B cell (primary cell): ENCODE measurements around the gene WDR1.

Experiments used
- EZH2 ChIP-seq: IDR thresholded peaks from 2 replicates; pipeline ENCODE4 v1.6.1; 2012; ENCODE audit warnings: borderline replicate concordance, low read depth, mild to moderate bottlenecking, moderate library complexity, low read length; ENCODE audit not compliant: insufficient read depth, poor library complexity, severe bottlenecking
- TF ChIP-seq, protein P1 (sequence below): fragments of 200-600 bp; IDR thresholded peaks from one replicate; pipeline ENCODE4 v1.8.0; 2022; ENCODE audit warnings: antibody characterized with exemption, mild to moderate bottlenecking

DNA sequence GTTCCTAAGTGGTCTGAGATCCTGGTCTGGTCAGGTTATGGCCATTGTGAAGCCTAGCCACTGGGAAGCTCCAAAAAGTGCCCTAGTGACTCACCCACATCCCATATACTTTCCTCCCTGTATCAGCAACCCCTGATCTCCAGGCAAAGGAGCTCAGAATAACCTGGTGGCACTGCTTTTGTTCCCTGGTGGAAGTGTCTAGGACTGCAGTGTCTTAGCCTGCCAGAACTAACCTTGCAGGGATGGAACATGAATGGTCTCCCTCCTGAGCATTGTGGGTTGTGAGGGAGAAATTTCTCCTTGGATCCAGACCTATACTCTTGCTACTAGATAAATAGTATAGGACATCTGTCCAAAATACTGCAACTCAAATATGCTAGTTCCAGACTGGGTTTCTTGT is 27.9 kb upstream of the WDR1 start:
- TF ChIP-seq, protein P1, sequence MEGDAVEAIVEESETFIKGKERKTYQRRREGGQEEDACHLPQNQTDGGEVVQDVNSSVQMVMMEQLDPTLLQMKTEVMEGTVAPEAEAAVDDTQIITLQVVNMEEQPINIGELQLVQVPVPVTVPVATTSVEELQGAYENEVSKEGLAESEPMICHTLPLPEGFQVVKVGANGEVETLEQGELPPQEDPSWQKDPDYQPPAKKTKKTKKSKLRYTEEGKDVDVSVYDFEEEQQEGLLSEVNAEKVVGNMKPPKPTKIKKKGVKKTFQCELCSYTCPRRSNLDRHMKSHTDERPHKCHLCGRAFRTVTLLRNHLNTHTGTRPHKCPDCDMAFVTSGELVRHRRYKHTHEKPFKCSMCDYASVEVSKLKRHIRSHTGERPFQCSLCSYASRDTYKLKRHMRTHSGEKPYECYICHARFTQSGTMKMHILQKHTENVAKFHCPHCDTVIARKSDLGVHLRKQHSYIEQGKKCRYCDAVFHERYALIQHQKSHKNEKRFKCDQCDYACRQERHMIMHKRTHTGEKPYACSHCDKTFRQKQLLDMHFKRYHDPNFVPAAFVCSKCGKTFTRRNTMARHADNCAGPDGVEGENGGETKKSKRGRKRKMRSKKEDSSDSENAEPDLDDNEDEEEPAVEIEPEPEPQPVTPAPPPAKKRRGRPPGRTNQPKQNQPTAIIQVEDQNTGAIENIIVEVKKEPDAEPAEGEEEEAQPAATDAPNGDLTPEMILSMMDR = no peak
- no peak for TF ChIP-seq EZH2
